Neural cell (in vitro differentiated cells): ENCODE data around the gene DCXR.

Experiments
- EP300 ChIP-seq: fragments of 450-650 bp; conservative IDR thresholded peaks from 2 replicates; pipeline ENCODE4 v1.6.1; 2014; ENCODE audit warnings: antibody characterized with exemption, mild to moderate bottlenecking, moderate library complexity; ENCODE audit not compliant: poor library complexity, severe bottlenecking
- EZH2 ChIP-seq: fragments of 200-600, 300-800 bp; shearing (Covaris generic), sonication (generic); IDR thresholded peaks from 2 replicates; pipeline ENCODE4 v1.6.1; 2014; ENCODE audit warnings: antibody characterized with exemption, low read length, borderline replicate concordance, mild to moderate bottlenecking; ENCODE audit not compliant: insufficient read depth, poor library complexity, severe bottlenecking
- POLR2AphosphoS5 ChIP-seq: IDR thresholded peaks from 2 replicates; pipeline ENCODE4 v1.6.1; 2012
- RAD21 ChIP-seq: fragments of 450-650 bp; conservative IDR thresholded peaks from 2 replicates; pipeline ENCODE4 v1.6.1; 2014; ENCODE audit warnings: antibody characterized with exemption, mild to moderate bottlenecking, moderate library complexity
- SMC3 ChIP-seq: fragments of 450-650 bp; conservative IDR thresholded peaks from 2 replicates; pipeline ENCODE4 v1.6.1; 2014; ENCODE audit warnings: antibody characterized with exemption, mild to moderate bottlenecking, moderate library complexity; ENCODE audit not compliant: poor library complexity
- TAF1 ChIP-seq: IDR thresholded peaks from 2 replicates; pipeline ENCODE4 v1.6.1; 2012; ENCODE audit warnings: low read depth
- TF ChIP-seq, protein P1 (sequence below): fragments of 450-650 bp; IDR thresholded peaks from 2 replicates; pipeline ENCODE4 v1.5.1; 2014; ENCODE audit warnings: antibody characterized with exemption, mild to moderate bottlenecking, moderate library complexity; ENCODE audit not compliant: poor library complexity, severe bottlenecking
- TF ChIP-seq, protein P2 (sequence below): IDR thresholded peaks from 2 replicates; pipeline ENCODE4 v1.6.1; 2012; ENCODE audit warnings: borderline replicate concordance

DNA sequence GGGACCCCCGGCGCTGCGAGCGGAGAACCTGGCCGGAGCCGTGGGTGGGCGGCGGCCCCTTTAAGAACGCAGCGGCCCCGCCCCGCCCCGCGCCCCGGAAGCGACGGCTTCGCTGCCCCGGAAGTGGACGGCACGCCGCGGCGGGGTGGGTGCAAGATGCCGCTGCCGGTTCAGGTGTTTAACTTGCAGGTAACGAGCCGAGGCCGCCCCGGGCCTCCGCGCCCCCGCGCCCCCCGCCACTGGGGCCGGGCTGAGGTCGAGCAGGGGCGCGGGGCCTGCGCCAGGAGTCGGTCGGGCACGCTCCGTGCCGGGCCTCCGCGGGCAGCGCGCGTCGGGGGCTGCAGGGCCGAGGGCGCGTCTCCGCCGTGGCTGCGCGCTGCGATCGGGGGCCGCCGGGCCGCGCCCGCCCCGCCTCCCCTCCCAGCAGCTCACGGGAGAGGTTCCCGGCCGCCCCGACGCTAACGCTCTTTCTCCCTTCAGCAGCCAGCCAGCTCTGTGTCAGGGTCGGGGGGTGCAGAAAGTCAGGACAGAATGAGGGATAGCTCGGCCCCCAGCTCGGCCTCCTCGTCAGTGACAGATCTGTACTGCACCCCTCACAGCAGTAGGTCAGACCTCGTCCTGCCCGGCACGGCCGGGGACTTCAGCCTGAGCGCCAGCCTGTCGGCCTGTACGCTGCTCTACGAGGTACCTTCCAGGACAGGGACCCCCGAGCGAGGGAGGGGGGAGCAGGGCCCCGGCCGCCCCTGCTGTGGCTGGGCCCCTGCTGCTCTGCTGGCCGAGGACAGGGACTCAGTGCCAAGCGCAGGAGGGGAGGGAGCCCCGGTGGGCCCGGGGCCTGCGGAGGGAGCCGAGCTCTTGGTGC lies 14.5 kb upstream of the DCXR start, which contains the start of the genes GPS1 and RFNG:
- TF ChIP-seq, protein P1, sequence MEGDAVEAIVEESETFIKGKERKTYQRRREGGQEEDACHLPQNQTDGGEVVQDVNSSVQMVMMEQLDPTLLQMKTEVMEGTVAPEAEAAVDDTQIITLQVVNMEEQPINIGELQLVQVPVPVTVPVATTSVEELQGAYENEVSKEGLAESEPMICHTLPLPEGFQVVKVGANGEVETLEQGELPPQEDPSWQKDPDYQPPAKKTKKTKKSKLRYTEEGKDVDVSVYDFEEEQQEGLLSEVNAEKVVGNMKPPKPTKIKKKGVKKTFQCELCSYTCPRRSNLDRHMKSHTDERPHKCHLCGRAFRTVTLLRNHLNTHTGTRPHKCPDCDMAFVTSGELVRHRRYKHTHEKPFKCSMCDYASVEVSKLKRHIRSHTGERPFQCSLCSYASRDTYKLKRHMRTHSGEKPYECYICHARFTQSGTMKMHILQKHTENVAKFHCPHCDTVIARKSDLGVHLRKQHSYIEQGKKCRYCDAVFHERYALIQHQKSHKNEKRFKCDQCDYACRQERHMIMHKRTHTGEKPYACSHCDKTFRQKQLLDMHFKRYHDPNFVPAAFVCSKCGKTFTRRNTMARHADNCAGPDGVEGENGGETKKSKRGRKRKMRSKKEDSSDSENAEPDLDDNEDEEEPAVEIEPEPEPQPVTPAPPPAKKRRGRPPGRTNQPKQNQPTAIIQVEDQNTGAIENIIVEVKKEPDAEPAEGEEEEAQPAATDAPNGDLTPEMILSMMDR = no peak
- peak; percentile 86 for TF ChIP-seq POLR2AphosphoS5
- TF ChIP-seq EZH2 = no peak
- no peak for TF ChIP-seq EP300
- TF ChIP-seq RAD21 = no peak
- no peak for TF ChIP-seq SMC3
- TF ChIP-seq, protein P2, sequence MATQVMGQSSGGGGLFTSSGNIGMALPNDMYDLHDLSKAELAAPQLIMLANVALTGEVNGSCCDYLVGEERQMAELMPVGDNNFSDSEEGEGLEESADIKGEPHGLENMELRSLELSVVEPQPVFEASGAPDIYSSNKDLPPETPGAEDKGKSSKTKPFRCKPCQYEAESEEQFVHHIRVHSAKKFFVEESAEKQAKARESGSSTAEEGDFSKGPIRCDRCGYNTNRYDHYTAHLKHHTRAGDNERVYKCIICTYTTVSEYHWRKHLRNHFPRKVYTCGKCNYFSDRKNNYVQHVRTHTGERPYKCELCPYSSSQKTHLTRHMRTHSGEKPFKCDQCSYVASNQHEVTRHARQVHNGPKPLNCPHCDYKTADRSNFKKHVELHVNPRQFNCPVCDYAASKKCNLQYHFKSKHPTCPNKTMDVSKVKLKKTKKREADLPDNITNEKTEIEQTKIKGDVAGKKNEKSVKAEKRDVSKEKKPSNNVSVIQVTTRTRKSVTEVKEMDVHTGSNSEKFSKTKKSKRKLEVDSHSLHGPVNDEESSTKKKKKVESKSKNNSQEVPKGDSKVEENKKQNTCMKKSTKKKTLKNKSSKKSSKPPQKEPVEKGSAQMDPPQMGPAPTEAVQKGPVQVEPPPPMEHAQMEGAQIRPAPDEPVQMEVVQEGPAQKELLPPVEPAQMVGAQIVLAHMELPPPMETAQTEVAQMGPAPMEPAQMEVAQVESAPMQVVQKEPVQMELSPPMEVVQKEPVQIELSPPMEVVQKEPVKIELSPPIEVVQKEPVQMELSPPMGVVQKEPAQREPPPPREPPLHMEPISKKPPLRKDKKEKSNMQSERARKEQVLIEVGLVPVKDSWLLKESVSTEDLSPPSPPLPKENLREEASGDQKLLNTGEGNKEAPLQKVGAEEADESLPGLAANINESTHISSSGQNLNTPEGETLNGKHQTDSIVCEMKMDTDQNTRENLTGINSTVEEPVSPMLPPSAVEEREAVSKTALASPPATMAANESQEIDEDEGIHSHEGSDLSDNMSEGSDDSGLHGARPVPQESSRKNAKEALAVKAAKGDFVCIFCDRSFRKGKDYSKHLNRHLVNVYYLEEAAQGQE = no peak
- TF ChIP-seq TAF1 = no peak
